ENCODE measurements around the gene FAF2. TPM values are rescaled to one million over a fixed set of nuclear protein-coding genes. Genes with fewer than 3 reads are reported as not detected.
"Not testable (repeated sequence)": the region's sequence is repeated elsewhere in the genome, so short reads cannot be mapped to it uniquely, and the experiment has no call there.

Gene FAF2
- total and polyA plus RNA-seq, 3 donors from 2014 or later: 53.9 to 57.6 (median 55.0) TPM

GRCh38 chr5:176547802-176548201 is 99.6 kb downstream of the FAF2 start:
- intact Hi-C loops (cut with DNase I; ENCODE audit: low total_unique reads): loop anchor here (10.0 kb wide), 1 partner anchor 87 kb away; the partner anchor contains the start of genes EIF4E1B and SNCB
- Histone ChIP-seq H3K36me3 (ENCODE audit: low read depth, missing control alignments) (no peaks in the 10 kb centered on the region), H3K4me3 (no peak overlapping the region), H3K9me3 (no peaks in the 10 kb centered on the region), H3K27me3 (no peaks in the 10 kb centered on the region), H3K4me1 (peaks cover 5% of the 10 kb centered on the region), H3K27ac (no peak overlapping the region)
- no peak for DNase-seq
- TF ChIP-seq POLR2A (IDR thresholded peaks at IDR 0.05) (no peak), CTCF (IDR thresholded peaks at IDR 0.05) (no peak)
- 81 to 86% methylated on average over 8 of the region's 8 CpGs for WGBS, 2 donors

DNA sequence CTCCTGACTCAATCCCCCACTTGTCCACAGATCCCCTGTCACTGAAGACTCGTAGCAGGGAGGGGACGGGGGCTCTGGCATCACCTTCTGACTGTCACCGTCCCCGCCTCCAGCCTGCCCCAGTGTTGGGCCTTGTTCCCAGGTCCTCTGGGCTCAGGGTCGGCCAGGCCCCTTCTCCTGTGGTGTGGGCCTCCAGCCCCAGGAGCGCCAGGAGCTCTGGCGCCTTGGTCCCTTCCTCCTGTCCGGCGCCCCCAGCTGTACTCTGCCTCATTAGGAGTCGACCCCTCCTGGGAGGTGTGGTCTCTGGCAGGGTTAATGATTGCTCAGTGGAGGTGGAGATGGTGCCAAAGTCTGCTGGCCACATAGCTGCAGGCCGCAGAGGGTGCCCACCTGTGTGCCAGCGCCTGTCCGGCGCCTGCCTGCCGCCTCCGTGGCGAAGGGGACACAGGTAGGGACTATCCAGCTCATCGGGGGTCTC is 100.8 kb downstream of the FAF2 start, which contains the start of gene CDHR2:
TSS of gene CDHR2 (plus strand) at position 376 of the 478 bp plus-strand sequence. CDS start 16,011 bp downstream, outside the sequence.
- no peaks in the 10 kb centered on the region for H3K9me3 ChIP-seq
- intact Hi-C loops (cut with DNase I; ENCODE audit: low total_unique reads): loop anchor here (10.0 kb wide), 1 partner anchor 86 kb away; the partner anchor contains the start of genes EIF4E1B and SNCB

DNA sequence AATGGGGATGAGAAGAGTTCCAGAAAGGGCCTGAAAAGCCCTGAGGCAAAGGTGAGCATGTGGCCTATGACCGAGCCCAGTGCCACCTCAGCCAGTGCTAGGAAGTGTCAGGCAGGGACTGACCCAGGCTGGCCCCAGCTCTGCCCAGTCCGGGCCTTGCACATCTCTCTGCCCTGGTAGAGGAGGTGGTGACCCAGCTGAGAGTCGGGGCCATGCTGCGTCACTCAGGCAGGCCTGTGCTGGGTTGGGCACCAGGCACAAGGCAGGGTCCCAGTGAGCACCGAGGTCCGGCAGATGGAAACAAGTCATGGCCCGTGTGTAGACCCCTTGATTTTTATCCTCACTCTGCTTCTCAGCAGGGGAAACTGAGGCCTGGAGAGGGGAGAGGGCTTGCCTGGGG is 101.7 kb downstream of the FAF2 start:
- 90% methylated on average over 7 of the region's 7 CpGs; no CpG with 5 or more reads in 1 of the 2 donors for WGBS, 2 donors
- no peak for DNase-seq
- Histone ChIP-seq H3K9me3 (no peaks in the 10 kb centered on the region), H3K4me1 (no peaks in the 10 kb centered on the region), H3K36me3 (ENCODE audit: low read depth, missing control alignments) (no peaks in the 10 kb centered on the region), H3K4me3 (no peak overlapping the region), H3K27me3 (no peaks in the 10 kb centered on the region), H3K27ac (no peak overlapping the region)
- intact Hi-C loops (cut with DNase I; ENCODE audit: low total_unique reads): loop anchor here (5.0 to 10.0 kb wide), 2 partner anchors 85 to 508 kb away; partner anchors contain the start of genes EIF4E1B and SNCB
- TF ChIP-seq POLR2A (IDR thresholded peaks at IDR 0.05): no peak
- no peak for TF ChIP-seq CTCF (IDR thresholded peaks at IDR 0.05)

More for the DNA sequence above, 100.8 kb downstream of the FAF2 start, which contains the start of gene CDHR2:
- peaks cover 1% of the 10 kb centered on the region for H3K4me1 ChIP-seq
- no peak for DNase-seq
- WGBS, 2 donors: 75 to 78% methylated on average over 15 to 18 of the region's 18 CpGs
- no peak within 1 kb of the TSS for H3K27ac ChIP-seq
- no peak for TF ChIP-seq POLR2A (IDR thresholded peaks at IDR 0.05)
- TF ChIP-seq CTCF (IDR thresholded peaks at IDR 0.05): no peak
- H3K36me3 ChIP-seq (ENCODE audit: low read depth, missing control alignments): no peaks in the 10 kb centered on the region
- no peaks in the 10 kb centered on the region for H3K27me3 ChIP-seq
- no peak within 1 kb of the TSS for H3K4me3 ChIP-seq

GRCh38 chr5:176550275-176550831 is 102.2 kb downstream of the FAF2 start:
- TF ChIP-seq CTCF (IDR thresholded peaks at IDR 0.05): no peak
- DNase-seq: no peak
- Histone ChIP-seq H3K4me1 (no peaks in the 10 kb centered on the region), H3K4me3 (no peak overlapping the region), H3K9me3 (no peaks in the 10 kb centered on the region), H3K27me3 (no peaks in the 10 kb centered on the region), H3K27ac (no peak overlapping the region), H3K36me3 (ENCODE audit: low read depth, missing control alignments) (no peaks in the 10 kb centered on the region)
- intact Hi-C loops (cut with DNase I; ENCODE audit: low total_unique reads): loop anchor here (5.0 kb wide), 1 partner anchor 508 kb away; no protein-coding TSS in a partner anchor
- 83 to 84% methylated on average over 15 to 16 of the region's 16 CpGs for WGBS, 2 donors

DNA sequence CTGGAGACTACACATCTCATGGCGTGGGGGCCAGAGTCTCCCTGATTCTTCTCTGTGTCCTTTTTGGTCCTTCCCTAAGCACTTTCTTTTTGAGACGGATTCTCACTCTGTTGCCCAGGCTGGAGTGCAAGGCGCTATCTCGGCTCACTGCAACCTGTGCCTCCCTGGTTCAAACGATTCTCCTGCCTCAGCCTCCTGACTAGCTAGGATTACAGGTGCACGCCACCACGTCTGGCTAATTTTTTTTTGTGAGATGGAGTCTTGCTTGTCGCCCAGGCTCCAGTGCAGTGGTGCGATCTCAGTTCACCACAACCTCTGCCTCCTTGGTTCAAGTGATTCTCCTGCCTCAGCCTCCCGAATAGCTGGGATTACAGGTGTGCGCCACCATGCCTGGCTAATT is 102.8 kb downstream of the FAF2 start:
- not testable (repeated sequence) for H3K4me3 ChIP-seq; H3K27ac ChIP-seq; H3K9me3 ChIP-seq; H3K27me3 ChIP-seq; H3K4me1 ChIP-seq; DNase-seq; H3K36me3 ChIP-seq (ENCODE audit: low read depth, missing control alignments)
- intact Hi-C loops (cut with DNase I; ENCODE audit: low total_unique reads): loop anchor here (5.0 kb wide), 1 partner anchor 509 kb away; no protein-coding TSS in a partner anchor
- 84 to 87% methylated on average over 11 of the region's 11 CpGs for WGBS, 2 donors
